ENCODE measurements around the gene SMG7. TPM values are rescaled to one million over a fixed set of nuclear protein-coding genes. Genes with fewer than 3 reads are reported as not detected.

Gene SMG7
- total and polyA plus RNA-seq, 9 donors, result 21.8 to 65.3 (median 47.2) TPM

DNA sequence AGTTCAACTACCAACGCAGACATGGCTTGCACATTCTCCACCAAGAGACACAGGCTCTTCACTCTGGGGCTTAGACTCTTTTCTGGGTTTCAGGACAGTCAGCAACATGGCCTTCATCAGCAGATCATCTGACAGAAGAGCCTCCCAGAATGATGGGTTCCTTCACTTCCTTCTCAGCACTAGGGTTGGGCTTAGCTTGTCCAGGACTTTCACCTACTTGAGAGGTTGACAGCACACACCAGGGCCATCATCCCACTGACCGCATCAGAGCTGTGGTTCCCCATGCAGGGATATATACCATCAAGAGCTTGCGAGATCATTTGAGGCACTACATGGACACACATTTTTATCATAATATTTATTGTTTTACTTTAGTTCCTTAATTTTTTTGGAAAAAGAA, 128.3 kb downstream of the SMG7 start:
- 91 to 97% (median 94%) methylated on average over 3 of the region's 3 CpGs for WGBS, 3 donors
- Histone ChIP-seq H3K36me3 (no peaks in the 10 kb centered on the region), H3K4me3 (no peak overlapping the region), H3K9me3 (no peaks in the 10 kb centered on the region), H3K27me3 (no peaks in the 10 kb centered on the region), H3K4me1 (ENCODE audit: insufficient read depth) (peaks cover 2% of the 10 kb centered on the region), H3K27ac (no peak overlapping the region)
- intact Hi-C loops (cut with DNase I), result no loop called here
- TF ChIP-seq POLR2A (IDR thresholded peaks at IDR 0.05) (no peak), EP300 (IDR thresholded peaks at IDR 0.05) (no peak)
- TF ChIP-seq, protein P1, sequence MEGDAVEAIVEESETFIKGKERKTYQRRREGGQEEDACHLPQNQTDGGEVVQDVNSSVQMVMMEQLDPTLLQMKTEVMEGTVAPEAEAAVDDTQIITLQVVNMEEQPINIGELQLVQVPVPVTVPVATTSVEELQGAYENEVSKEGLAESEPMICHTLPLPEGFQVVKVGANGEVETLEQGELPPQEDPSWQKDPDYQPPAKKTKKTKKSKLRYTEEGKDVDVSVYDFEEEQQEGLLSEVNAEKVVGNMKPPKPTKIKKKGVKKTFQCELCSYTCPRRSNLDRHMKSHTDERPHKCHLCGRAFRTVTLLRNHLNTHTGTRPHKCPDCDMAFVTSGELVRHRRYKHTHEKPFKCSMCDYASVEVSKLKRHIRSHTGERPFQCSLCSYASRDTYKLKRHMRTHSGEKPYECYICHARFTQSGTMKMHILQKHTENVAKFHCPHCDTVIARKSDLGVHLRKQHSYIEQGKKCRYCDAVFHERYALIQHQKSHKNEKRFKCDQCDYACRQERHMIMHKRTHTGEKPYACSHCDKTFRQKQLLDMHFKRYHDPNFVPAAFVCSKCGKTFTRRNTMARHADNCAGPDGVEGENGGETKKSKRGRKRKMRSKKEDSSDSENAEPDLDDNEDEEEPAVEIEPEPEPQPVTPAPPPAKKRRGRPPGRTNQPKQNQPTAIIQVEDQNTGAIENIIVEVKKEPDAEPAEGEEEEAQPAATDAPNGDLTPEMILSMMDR (IDR thresholded peaks at IDR 0.05), result no peak
- DNase-seq, result no peak

DNA sequence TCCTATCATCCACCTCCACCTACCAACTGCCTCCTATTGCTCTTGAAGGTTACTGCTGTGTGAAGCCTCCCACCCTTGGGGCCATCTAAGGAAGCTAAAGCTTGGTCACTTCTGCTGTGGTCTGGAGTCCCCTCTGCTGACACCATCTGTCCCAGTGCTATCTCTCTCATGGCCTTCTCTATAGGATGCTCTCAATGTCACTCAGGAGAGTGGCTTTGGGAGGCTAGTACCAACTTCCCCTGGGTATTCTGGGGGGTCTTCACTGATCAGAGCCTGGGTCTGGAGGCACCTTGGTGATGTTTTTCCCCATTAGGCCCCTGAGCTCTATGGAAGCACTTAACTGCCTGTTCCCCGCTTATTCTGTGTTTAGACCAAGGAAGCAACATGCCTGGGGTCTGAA, 130.2 kb downstream of the SMG7 start:
- Histone ChIP-seq H3K4me3 (no peak overlapping the region), H3K4me1 (ENCODE audit: insufficient read depth) (peaks cover 2% of the 10 kb centered on the region), H3K36me3 (no peaks in the 10 kb centered on the region), H3K27me3 (no peaks in the 10 kb centered on the region), H3K9me3 (no peaks in the 10 kb centered on the region), H3K27ac (no peak overlapping the region)
- intact Hi-C loops (cut with DNase I), result no loop called here
- TF ChIP-seq EP300 (IDR thresholded peaks at IDR 0.05) (no peak), POLR2A (IDR thresholded peaks at IDR 0.05) (no peak)
- TF ChIP-seq, protein P1 (IDR thresholded peaks at IDR 0.05), result no peak
- no peak for DNase-seq
- WGBS, 3 donors, result 100% methylated on average over 1 of the region's 1 CpG

Other genes with a start within 250 kb of the SMG7 start
- 1 to 10 TPM in 2 of 7 donors, under 1 TPM in 4, not detected in 1; 0.24 to 2.5 (median 0.77) TPM for gene NMNAT2, start 54.1 kb upstream of the SMG7 start, total RNA-seq
- gene NMNAT2, start 54.1 kb upstream of the SMG7 start, polyA plus RNA-seq, result 1 to 10 TPM in 1 of 2 donors, under 1 TPM in 1; 0.67 to 2.0 TPM
- 10 to 100 TPM in 1 of 7 donors, 1 to 10 TPM in 6; 1.9 to 11.7 (median 3.2) TPM for gene NCF2, start 118.0 kb downstream of the SMG7 start, total RNA-seq
- 10 to 100 TPM in 1 of 2 donors, 1 to 10 TPM in 1; 2.5 to 15.9 TPM for gene NCF2, start 118.0 kb downstream of the SMG7 start, polyA plus RNA-seq
- 10 to 100 TPM; 41.8 to 84.6 (median 61.4) TPM for gene ARPC5, start 163.3 kb downstream of the SMG7 start, total RNA-seq
- 100 to 1,000 TPM in 1 of 2 donors, 10 to 100 TPM in 1; 64.1 to 104 TPM for gene ARPC5, start 163.3 kb downstream of the SMG7 start, polyA plus RNA-seq
- gene APOBEC4, start 180.8 kb downstream of the SMG7 start, total RNA-seq, result 1 to 10 TPM in 1 of 7 donors, under 1 TPM in 3, not detected in 3; 0.12 to 2.0 (median 0.46) TPM
- not detected for gene APOBEC4, start 180.8 kb downstream of the SMG7 start, polyA plus RNA-seq